HL-60 (cell line): ENCODE data around the gene SAMD10.

Experiments
- DNase-seq, 2 experiments: peaks; one replicate each; pipeline ENCODE4 v3.0.0-alpha.2; 2010 to 2020; ENCODE audit warnings: low read depth in 1 of 2, low spot score in 1 of 2
- H3K27ac ChIP-seq: fragments of 250-450 bp; sonication (Bioruptor Pico); replicated peaks from 2 replicates; pipeline ENCODE4 v1.5.1; 2020; ENCODE audit warnings: mild to moderate bottlenecking, moderate library complexity
- H3K27me3 ChIP-seq: fragments of 250-450 bp; sonication (Bioruptor Pico); 2 replicates; pipeline ENCODE4 v1.5.1; 2021; ENCODE audit warnings: mild to moderate bottlenecking, moderate library complexity; ENCODE audit not compliant: insufficient read depth, poor library complexity, severe bottlenecking
- H3K4me3 ChIP-seq: replicated peaks from 2 replicates; pipeline ENCODE4 v1.5.1; 2011; ENCODE audit warnings: mild to moderate bottlenecking, control low read depth, low read length; ENCODE audit not compliant: insufficient read depth
- CTCF ChIP-seq: IDR thresholded peaks from one replicate; pipeline ENCODE4 v1.5.1; 2011; ENCODE audit warnings: low read length, control low read depth, inconsistent platforms; ENCODE audit not compliant: insufficient read depth
- GABPA ChIP-seq: IDR thresholded peaks from 2 replicates; pipeline ENCODE4 v1.6.1; 2012; ENCODE audit warnings: low read depth
- POLR2AphosphoS5 ChIP-seq: IDR thresholded peaks from 2 replicates; pipeline ENCODE4 v1.6.1; 2012; ENCODE audit warnings: low read depth
- SPI1 ChIP-seq: IDR thresholded peaks from 2 replicates; pipeline ENCODE4 v1.6.1; 2012; ENCODE audit warnings: low read depth, mild to moderate bottlenecking, borderline replicate concordance
- TF ChIP-seq, protein P1 (sequence below): IDR thresholded peaks from 2 replicates; pipeline ENCODE4 v1.6.1; 2012; ENCODE audit warnings: low read depth; ENCODE audit not compliant: insufficient replicate concordance

Gene SAMD10

DNA sequence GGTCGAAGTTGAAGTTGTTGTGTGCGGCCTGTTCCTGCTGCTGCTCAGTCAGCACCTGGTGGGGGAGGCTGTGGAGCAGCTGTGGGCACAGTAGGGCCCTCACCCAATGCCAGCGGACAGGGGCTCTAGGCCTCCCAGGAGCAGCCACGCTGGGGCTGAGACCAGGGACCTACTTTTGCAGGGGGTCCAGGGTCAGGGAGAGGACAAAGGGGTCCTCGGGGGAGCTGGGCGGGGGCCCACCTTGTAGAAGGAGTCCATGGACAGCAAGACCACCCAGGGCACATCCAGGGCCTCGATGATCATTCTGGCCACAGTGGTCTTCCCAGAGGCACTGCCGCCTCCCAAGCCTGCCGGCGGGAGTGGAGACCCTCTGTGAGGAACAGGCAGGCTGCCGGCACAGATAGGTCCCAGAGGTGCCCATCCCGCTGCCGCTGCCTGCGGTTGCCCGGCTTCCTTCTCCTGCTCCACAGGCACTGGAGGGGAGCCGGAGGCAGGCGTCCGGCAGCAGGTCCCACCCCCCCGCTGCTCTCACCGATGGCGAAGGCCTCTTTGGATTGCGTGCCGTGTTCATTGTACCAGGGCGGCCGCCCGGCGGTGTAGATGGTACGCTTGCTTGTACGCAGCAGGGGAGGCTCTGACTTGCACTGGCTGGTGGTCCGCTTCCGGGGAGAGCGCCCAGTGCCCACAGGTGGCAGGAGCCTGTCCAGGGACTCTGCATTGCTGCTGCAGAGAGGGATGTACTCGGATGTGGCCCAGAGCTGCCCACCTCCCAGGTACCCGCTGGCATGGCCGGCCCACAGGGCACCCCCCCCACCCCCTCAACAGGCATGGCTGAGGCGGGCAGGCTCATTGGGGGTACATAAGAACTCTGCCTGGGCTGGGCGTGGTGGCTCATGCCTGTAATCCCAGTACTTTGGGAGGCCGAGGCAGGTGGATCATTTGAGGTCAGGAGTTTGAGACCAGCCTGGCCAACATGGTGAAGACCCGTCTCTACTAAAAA is 33.2 kb downstream of the SAMD10 start:
- Histone ChIP-seq H3K27ac (no peak overlapping the region), H3K4me3 (no peak overlapping the region), H3K27me3 (no peaks in the 10 kb centered on the region)
- TF ChIP-seq, protein P1, sequence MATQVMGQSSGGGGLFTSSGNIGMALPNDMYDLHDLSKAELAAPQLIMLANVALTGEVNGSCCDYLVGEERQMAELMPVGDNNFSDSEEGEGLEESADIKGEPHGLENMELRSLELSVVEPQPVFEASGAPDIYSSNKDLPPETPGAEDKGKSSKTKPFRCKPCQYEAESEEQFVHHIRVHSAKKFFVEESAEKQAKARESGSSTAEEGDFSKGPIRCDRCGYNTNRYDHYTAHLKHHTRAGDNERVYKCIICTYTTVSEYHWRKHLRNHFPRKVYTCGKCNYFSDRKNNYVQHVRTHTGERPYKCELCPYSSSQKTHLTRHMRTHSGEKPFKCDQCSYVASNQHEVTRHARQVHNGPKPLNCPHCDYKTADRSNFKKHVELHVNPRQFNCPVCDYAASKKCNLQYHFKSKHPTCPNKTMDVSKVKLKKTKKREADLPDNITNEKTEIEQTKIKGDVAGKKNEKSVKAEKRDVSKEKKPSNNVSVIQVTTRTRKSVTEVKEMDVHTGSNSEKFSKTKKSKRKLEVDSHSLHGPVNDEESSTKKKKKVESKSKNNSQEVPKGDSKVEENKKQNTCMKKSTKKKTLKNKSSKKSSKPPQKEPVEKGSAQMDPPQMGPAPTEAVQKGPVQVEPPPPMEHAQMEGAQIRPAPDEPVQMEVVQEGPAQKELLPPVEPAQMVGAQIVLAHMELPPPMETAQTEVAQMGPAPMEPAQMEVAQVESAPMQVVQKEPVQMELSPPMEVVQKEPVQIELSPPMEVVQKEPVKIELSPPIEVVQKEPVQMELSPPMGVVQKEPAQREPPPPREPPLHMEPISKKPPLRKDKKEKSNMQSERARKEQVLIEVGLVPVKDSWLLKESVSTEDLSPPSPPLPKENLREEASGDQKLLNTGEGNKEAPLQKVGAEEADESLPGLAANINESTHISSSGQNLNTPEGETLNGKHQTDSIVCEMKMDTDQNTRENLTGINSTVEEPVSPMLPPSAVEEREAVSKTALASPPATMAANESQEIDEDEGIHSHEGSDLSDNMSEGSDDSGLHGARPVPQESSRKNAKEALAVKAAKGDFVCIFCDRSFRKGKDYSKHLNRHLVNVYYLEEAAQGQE, result no peak
- TF ChIP-seq SPI1 (no peak), GABPA (no peak), POLR2AphosphoS5 (no peak)
- DNase-seq, result no peak

GRCh38 chr20:63945031-63945658 is 34.3 kb downstream of the SAMD10 start:
- no peak for DNase-seq
- TF ChIP-seq SPI1 (no peak), CTCF (no peak), GABPA (no peak), POLR2AphosphoS5 (no peak)
- TF ChIP-seq, protein P1, result no peak
- Histone ChIP-seq H3K27ac (no peak overlapping the region), H3K4me3 (no peak overlapping the region), H3K27me3 (no peaks in the 10 kb centered on the region)

- TF ChIP-seq CTCF (no peak), GABPA (no peak), SPI1 (no peak), POLR2AphosphoS5 (no peak)
- TF ChIP-seq, protein P1, result no peak
- DNase-seq, result no peak
- Histone ChIP-seq H3K27ac (no peak overlapping the region), H3K4me3 (no peak overlapping the region), H3K27me3 (no peaks in the 10 kb centered on the region)
Observed at GRCh38 chr20:63944078-63944941, 35.1 kb downstream of the SAMD10 start.
